Measurements from ENCODE around the gene CEACAM16.
A peak's percentile ranks its signal among the peaks of the same experiment; 100 is the strongest.
"Not testable (repeated sequence)": the region's sequence is repeated elsewhere in the genome, so short reads cannot be mapped to it uniquely, and the experiment has no call there.

CEACAM16 gene

DNA sequence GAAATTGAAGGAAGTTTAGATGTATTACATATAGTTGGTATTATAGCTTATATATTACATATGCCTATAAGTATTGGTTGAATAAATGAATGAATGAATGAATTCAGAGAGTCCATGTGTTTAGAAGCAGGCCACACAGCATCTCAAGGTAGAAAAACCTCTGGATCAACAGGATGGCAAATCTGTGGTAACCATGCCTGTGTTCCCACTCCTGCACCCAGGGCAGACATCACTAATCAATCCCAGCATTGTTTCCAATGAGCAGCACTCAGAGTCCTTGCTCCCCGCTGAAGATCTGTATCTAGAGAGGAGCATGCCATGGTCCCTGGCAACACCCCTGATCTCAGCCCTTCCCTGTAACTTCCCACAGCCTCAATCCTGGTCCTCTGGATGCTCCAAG, 26.7 kb upstream of the CEACAM16 start:
- DNase-seq: no peak
- intact Hi-C loops (cut with DNase I): no loop called here

DNA sequence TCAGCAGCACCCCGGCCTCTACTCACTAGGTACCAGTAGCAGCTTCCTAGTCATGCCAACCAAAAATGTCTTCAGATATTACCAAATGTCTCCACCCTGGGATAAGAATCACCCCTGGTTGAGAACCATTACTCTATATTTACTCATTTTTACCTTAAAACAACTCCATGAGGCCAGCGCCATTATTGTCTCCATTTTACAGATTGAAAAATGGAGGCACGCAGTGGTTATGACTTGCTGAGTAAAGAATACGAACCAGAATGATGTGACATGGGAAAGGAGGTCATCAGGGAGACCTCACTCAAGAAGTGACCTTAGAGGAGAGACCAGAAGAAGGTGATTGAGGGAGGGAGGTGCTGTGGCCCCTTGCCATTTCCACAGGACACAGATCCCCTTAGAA, 25.4 kb upstream of the CEACAM16 start:
- intact Hi-C loops (cut with DNase I): no loop called here
- DNase-seq: no peak

DNA sequence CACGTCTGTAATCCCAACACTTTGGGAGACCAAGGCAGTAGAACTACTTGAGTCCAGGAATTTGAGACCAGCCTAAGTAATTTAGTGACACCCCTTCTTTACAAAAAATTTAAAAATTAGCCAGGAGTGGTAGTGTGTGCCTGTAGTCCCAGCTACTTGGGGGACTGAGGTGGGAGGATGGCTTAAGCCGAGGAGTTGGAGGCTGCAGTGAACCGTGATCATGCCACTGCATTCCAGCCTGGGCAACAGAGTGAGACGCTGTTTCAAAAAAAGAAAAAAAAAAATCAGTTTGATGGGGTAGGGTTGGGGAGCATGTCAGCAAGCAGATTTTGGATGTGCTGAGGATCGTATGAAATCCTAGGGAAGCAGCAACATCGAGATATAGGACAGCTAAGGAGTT, 23.4 kb upstream of the CEACAM16 start:
- no peak for DNase-seq
- intact Hi-C loops (cut with DNase I): no loop called here

DNA sequence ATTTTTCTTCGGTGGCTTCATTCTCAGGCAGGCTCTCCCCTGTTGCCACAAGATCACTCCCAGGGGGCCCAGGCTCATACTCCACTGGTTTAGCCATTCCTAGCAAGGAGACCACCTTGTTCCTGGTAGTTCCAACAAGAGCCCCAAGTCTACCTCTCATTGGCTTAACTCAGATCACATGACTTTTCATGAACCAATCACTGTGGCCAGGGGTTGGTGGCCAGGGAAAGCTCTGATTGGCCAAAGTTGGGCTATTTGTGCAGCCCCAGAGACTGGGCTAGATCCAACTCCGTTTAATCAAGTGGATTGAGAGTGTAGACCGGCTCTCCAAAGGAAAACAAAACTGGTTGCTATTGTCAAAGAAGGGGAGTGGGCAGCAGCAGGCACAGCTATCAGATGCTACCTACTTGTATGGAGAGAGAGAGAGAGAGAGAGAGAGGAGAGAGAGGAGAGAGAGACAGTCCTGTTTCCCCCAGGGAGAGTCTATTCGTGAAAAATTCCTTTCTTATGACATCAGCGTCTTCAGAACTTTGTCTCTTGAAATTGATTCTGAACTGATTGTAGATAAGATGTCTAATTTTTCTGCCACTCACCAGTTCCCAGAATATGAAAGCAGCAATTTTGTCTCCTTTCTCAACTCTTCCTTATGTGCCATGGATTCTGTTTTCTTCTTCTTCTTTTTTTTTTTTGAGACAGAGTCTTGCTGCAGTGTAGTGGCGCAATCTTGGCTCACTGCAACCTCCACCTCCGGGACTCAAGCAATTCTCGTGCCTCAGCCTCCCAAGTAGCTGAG, 21.7 kb upstream of the CEACAM16 start:
- intact Hi-C loops (cut with DNase I): no loop called here
- no peak for DNase-seq

DNA sequence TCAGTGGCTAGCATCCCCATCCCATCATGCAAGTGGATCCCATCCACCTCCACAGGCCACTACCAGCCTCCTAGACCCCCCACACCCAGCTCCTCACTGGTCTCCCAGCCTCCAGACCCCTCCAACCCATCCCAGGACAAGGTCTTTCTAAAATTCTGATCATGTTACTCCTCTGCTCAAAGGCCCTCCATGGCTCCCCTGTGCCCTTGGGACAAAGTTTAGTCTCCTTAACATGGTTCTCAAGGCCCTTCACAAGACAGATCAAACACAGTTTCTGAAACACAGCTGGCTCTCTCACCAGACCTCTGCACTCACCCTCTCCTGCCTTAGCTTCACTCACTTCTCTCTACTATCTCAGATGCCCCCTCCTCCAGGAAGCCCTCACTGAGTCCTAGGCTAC, 18.4 kb upstream of the CEACAM16 start:
- intact Hi-C loops (cut with DNase I): no loop called here
- DNase-seq: no peak

DNA sequence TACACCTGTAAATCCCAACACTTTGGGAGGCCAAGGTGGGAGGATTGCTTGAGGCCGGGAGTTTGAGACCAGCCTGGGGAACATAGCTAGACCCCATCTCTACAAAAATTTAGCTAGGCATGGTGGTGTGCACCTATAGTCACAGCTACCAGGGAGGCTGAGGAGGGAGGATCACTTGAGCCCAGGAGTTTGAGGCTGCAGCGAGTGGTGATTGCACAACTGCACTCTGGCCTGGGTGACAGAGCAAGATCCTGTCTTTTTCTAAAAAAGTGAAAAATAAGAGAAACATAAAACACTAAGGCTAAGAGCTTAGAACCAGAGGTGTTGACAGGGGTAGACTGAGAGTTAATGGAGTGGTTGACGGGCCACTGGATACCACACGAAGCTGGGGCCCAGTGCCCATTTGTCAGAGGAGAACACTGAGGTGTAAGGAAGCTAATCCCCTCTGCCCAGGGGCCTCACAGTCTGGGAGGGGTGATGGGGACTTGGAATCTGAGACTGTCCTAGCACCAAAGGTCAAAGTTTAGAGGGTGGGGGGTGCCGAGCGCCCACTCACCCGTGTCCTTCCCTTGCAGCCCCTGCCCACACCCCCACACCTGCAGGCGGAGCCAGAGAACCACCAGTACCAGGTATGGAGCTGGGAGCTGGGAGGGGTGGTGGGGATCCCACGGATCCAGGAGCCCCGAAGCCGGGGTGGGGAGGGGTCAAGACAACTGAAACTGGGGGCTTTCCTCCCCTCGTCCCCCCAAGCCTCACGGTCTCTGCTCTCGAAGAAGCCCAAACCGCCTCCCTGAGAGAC, 16.8 kb upstream of the CEACAM16 start:
- DNase-seq: no peak
- intact Hi-C loops (cut with DNase I): no loop called here

DNA sequence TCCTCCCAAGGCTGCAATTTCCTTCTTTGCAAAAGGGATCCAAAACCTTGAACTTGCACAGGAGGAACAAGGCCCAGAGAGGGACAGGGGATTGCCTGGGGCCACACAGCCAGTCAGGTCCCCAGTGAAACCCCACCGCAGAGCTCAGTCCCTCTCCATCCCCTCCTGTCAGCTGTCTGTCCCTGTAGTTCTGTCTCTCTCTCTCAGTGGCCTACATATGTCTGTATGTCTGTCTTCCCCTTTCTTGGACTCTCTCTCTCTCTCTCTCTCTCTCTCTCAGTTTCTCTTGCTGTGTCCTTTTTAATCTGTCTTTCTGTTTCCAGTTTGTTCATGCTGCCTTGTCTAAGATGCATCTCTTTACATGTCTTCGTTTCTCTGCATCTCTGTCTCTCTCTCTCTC, 16.1 kb upstream of the CEACAM16 start:
- intact Hi-C loops (cut with DNase I): no loop called here

DNA sequence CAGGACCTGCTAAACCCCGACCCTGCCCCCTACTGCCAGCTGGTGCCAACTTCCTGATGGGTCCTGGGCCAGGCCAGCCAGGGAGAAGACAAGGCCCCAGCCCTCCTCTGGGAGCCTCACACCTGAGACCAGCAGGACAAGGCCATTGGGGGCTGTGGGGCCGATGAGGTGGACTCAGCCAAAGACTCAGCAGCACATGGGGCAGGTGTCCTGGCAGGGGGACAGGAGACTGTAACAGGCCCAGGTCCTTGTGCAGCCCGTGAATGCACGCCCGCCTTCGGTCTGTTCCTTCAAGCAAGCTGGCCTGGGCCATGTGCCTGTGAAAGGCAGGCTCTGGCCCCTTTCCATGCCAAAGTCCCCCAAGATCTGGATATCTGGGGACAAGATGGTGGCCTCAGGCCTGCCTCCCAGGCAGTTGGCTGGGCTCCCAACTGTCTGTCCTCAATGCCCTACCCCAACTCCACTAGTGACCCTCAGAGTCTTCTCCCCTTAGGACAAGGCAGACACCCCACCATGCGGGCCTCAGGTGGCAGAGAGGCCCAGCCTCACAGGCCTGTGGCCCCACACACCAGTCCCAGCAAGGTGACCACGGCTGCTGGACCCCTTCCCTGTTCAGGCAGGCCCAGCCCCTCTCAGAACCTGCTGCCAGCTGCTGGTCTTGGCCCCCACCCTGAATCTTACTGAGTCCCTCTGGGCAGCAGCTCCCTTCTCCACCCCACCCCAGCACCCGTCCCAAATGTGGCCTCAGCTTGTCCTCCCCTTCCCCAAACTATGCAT, 15.3 kb upstream of the CEACAM16 start:
- DNase-seq: no peak
- intact Hi-C loops (cut with DNase I): no loop called here

More for the DNA sequence above, 16.1 kb upstream of the CEACAM16 start:
- DNase-seq: no peak

DNA sequence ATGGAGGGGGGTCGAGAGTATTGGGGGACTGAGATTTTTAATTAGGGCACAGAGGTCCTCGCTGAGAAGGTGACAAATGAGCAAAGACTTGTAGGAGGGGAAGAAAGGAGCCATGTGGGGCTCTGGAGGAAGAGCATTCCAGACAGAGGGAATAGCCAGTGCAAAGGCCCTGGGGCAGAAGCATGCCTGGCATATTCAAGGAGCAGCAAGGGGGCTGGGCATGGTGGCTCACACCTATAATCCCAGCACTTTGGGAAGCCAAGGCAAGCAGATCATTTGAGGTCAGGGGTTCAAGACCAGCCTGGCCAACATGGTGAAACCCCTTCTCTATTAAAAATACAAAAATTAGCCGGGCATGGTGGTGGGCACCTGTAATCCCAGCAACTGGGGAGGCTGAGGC, 14.6 kb upstream of the CEACAM16 start:
- intact Hi-C loops (cut with DNase I); DNase-seq: not testable (repeated sequence)

DNA sequence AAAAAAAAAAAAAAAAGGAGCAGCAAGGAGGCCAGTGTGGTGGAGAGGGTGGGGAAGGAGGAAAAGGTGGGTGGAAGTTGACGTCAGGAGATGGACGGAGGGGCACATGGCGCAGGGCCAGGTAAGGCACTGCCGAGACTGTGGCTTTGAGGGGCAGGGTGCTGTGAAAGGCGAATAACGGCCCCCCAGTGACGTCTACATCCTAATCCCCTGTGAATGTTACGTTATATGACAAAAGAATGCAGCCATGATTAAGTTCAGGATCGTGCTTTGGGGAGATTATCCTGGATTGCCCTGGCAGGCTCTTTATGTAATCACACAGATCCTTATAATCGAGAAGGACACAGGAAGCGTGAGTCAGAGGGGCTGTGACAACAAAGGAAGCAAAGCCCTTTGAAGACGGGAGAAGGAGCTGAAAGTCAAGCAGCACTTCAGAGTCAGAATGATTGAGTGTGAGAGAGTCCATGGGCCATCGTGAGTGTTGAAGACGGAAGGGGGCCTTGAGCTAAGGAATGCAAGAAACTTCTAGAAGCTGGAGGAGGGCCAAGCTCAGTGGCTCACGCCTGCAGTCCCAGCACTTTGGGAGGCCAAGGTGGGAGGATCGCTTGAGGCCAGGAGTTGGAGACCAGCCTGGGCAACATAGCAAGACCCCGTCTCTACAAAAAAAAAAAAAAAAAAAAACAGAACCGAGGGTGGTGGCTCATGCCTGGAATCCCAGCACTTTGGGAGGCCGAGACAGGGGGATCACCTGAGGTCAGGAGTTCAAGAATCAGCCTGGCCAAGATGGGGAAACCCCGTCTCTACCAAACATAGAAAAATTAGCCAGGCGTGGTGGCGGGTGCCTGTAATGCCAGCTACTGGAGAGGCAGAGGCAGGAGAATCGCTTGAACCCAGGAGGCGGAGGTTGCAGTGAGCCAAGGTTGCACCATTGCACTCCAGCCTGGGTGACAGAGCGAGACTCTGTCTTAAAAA, 13.8 kb upstream of the CEACAM16 start:
- DNase-seq: no peak
- intact Hi-C loops (cut with DNase I): no loop called here

DNA sequence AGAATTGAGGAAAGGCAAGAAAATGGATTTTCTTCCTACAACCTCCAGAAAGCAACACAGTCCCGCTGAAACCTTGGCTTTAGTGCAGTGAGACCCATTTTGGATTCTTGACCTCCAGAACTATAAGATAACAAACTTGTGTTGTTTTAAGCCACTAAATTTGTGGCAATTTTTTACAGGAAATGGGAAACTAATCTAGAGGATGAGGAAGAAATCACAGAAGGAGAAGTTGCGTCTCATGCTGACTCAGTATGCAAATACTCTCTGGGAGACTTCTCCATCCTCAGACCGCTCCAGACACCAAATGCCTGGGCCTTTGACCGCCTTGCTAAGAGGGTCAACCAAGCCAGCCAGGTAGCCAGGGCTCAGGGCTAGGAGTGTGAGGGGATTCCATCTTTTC, 13.1 kb upstream of the CEACAM16 start:
- intact Hi-C loops (cut with DNase I): no loop called here
- DNase-seq: peak in 8 of 42 donors; percentile 9 to 47 (median 18)

DNA sequence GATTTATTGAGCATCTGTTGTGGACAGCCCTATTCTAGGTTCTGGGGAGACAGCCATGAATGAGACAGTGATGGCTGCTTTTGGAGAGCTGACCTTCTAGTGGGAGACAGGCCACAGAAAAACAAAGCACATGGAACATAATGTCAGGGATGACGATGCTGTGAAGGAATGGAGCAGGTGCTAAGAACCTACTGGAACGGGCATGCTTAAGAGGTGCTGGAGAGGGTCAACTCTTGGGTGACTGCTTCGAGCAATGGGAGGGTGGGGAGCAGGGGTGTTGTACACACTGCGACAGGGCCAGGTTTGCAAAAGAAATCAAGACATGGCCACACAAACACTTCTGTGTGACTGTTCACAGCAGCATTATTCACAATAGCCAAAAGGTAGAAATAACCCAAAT, 12.1 kb upstream of the CEACAM16 start:
- intact Hi-C loops (cut with DNase I): no loop called here
- no peak for DNase-seq

DNA sequence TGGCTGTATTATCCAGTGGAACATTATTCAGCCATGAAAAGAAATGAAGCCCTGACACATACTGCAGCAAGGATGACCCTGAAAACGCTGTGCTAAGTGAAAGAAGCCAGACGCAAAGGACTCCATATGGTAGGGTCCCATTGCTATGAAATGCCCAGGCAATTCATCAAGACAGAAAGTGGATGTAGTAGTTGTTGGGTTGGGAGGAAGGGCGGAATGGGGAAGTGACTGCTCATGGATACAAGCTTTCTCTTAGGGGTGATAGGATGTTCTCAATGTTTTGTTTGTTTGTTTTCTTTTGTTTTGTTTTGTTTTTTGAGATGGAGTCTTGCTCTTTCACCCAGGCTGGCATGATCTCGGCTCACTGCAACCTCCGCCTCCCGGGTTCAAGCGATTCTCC, 11.1 kb upstream of the CEACAM16 start:
- no peak for DNase-seq
- intact Hi-C loops (cut with DNase I): no loop called here

DNA sequence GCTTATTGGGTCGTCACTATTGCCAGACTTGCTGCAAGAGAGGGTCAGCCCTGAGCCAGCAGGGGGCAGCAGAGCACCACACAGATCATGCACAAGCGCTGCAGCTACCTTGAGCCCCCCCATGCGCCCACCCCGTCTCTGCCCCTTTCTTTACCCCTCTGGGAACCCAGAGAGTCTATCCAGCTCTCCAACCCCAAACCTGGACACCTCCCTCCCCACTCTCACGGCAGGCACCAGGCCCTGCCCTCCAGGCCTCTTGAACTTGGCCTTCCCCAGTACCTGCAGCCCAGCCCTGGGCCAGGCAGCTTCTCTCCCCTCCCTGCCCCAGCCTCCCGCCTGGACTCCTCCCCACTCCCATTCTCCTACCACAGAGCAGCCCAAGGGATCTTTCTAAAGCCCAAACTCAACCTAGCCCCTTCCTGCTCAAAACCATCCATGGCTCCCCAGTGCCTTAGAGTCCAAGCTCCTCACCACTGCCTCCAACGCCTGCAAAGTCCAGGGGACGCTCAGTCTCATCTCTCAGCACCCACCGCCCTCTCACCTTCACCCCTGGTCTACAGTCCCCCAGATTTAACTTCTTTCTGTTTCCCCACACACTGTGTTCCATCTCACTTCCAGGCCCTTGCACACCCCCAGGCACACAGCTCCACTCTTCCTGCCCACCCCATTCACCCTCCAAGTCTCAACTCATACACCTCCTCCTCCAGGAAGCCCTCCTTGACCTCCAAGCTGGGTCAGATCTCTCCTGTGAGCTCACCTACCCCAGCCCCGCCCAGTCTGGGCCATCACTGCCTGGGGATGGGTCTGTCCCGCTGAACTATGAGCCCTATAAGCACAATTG, 9.4 kb upstream of the CEACAM16 start:
- DNase-seq: peak; percentile 25 to 86 (median 68)
- intact Hi-C loops (cut with DNase I): no loop called here

DNA sequence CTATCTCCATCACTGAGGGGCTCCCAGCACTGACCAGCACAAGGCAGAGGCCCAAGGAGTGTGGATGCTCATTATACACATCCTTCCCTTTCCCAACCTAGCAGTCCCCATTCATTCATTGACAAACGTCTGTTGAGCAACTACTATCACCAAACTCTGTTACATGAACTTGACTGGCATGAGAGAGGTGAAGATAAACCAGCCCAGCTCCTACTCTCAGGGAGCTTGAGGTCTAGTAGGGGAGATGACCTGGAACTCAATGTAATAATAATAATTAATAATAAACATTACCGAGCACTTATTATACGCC, 8.9 kb upstream of the CEACAM16 start:
- no peak for DNase-seq
- intact Hi-C loops (cut with DNase I): no loop called here

DNA sequence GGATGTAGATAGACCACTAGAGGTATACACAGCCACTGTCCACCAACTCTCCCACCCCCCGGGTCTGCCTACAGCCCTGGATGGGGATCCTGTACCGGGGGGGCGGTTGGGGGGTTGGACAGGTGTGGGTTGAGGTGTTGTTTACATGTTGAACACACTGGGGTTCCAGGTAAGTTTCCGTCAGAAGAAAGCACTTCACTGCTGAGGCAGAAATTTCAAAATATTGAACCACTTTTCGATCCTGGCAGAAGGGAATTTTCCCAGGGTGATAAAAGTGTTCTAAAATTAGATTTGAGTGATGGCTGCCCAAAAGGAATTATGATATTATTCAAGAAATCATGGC, 6.6 kb upstream of the CEACAM16 start:
- intact Hi-C loops (cut with DNase I): no loop called here
- no peak for DNase-seq

DNA sequence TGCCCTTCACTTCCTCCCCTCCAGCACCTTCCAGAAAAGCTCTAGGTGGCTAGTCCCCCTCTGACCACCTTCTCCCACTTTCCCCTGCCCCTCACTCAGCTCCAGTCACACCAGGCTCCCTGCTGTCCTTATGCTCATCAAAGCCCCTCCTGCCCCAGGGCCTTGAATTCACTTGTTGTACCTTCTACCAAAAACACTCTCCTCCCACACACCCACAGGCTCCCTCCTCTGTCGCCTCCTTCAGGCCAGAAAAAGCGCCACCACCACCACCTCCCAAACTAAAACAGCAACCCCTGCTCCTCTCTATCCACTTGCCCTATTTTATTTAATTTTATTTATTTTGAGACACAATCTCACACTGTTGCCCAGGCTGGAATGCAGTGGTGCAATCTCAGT, 4.8 kb upstream of the CEACAM16 start:
- intact Hi-C loops (cut with DNase I): no loop called here
- DNase-seq: no peak

DNA sequence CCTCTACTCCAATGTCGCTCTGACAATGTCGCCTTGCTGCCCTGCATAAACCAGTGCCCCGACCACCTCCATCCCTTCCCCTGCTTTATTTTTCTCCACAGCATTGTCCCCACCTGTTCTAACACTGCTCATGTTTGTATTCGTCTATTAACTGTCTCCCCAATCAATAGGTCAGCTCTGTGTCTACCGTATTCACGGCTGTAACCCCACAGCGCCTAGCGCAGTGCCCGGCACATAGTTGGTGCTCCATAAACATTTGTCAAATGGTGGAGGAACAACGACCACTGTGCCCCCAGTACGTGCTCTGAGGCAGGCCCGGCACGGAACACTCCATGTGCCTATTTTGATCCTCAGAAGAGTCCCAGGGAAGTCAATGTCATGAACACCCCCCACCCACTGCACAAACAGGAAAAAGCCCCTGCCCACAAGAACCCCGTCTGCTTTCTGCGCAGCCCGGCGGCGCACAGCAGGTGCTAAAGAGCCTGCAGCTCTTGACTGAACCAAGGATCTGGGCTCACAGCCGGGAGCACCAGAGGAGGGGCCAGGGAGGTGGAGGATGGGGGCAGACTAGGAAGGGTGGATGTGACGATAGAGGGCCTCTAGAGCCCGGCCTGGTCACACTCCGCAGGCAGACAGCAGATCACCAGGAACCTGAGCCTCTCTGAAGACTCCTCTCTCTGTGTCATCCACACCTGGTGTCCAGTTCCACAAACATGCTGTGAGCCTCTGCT, 1.8 kb upstream of the CEACAM16 start:
- no peak for DNase-seq
- intact Hi-C loops (cut with DNase I): no loop called here
